ENCODE data around the gene TNRC6A.
A peak's percentile ranks its signal among the peaks of the same experiment; 100 is the strongest.
"Not testable (repeated sequence)": the region's sequence is repeated elsewhere in the genome, so short reads cannot be mapped to it uniquely, and the experiment has no call there.

TNRC6A gene

GRCh38 chr16:24845726-24846547 is 116.5 kb downstream of the TNRC6A start, which contains the start of gene SLC5A11:
Gene SLC5A11, plus strand, starts transcription at chr16:24845963. Its CDS starts 12,681 bp downstream, at chr16:24858644.
- no peak for DNase-seq (ENCODE audit: low spot score)

GRCh38 chr16:24846548-24847357 is 117.3 kb downstream of the TNRC6A start:
- no peak for DNase-seq (ENCODE audit: low spot score)

GRCh38 chr16:24847358-24847664 is 117.9 kb downstream of the TNRC6A start:
- no peak for DNase-seq (ENCODE audit: low spot score)

- no peak for DNase-seq (ENCODE audit: low spot score)
Measured at GRCh38 chr16:24848065-24848464, 118.6 kb downstream of the TNRC6A start.

GRCh38 chr16:24849641-24850040 is 120.2 kb downstream of the TNRC6A start:
- no peak for DNase-seq (ENCODE audit: low spot score)

- DNase-seq (ENCODE audit: low spot score) = no peak
Measured at GRCh38 chr16:24850289-24850938, 121.0 kb downstream of the TNRC6A start.

GRCh38 chr16:24851700-24852099 is 122.2 kb downstream of the TNRC6A start:
- DNase-seq (ENCODE audit: low spot score) = no peak

- DNase-seq (ENCODE audit: low spot score) = no peak
Measured at GRCh38 chr16:24852281-24852721, 122.8 kb downstream of the TNRC6A start.

GRCh38 chr16:24853169-24853824 is 123.8 kb downstream of the TNRC6A start:
- no peak for DNase-seq (ENCODE audit: low spot score)

- no peak for DNase-seq (ENCODE audit: low spot score)
Measured at GRCh38 chr16:24853830-24854229, 124.4 kb downstream of the TNRC6A start.

GRCh38 chr16:24854607-24855171 is 125.2 kb downstream of the TNRC6A start:
- DNase-seq (ENCODE audit: low spot score) = no peak

GRCh38 chr16:24855678-24856077 is 126.2 kb downstream of the TNRC6A start:
- no peak for DNase-seq (ENCODE audit: low spot score)

- DNase-seq (ENCODE audit: low spot score) = not testable (repeated sequence)
Measured at GRCh38 chr16:24856871-24857270, 127.4 kb downstream of the TNRC6A start.

- peak; percentile 49 for DNase-seq (ENCODE audit: low spot score)
Measured at GRCh38 chr16:24858219-24859041, 129.0 kb downstream of the TNRC6A start.

- no peak for DNase-seq (ENCODE audit: low spot score)
Measured at GRCh38 chr16:24861461-24861860, 132.0 kb downstream of the TNRC6A start.

GRCh38 chr16:24863582-24864437 is 134.4 kb downstream of the TNRC6A start:
- no peak for DNase-seq (ENCODE audit: low spot score)

- DNase-seq (ENCODE audit: low spot score) = no peak
Measured at GRCh38 chr16:24869033-24869432, 139.6 kb downstream of the TNRC6A start.

- no peak for DNase-seq (ENCODE audit: low spot score)
Measured at GRCh38 chr16:24871891-24872290, 142.4 kb downstream of the TNRC6A start.

- DNase-seq (ENCODE audit: low spot score) = no peak
Measured at GRCh38 chr16:24873028-24873427, 143.6 kb downstream of the TNRC6A start.

- no peak for DNase-seq (ENCODE audit: low spot score)
Measured at GRCh38 chr16:24875466-24875865, 146.0 kb downstream of the TNRC6A start.

All from NAMALWA (cell line).